Measurements from ENCODE around the gene SCUBE1.

The SCUBE1 gene

DNA sequence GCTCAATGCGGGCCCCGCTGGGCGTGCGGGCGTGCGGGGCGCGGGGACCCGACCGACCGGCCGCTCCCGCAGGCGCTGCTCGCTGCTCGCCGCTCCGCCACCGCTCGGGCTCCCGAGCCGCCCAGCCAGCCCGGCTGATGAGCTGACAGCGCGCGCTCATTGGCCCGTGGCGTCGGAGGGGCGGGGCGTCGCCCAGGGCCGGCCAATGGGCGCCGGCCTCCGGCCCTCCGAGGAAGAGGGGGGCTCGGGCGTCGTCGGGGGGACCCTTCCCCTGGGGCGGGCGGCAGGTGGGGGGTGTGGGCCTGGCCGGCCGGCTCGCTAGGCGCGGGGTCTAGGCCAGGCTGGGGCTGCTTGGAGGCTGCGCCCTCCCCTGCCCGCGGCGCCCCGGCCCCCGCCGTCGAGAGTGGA lies at the start of gene SCUBE1:
TSS of gene SCUBE1 (minus strand) at position 111 of the 408 bp plus-strand sequence. CDS start 111 bp downstream, outside the sequence.
- DNase-seq = peak; percentile 37

DNA sequence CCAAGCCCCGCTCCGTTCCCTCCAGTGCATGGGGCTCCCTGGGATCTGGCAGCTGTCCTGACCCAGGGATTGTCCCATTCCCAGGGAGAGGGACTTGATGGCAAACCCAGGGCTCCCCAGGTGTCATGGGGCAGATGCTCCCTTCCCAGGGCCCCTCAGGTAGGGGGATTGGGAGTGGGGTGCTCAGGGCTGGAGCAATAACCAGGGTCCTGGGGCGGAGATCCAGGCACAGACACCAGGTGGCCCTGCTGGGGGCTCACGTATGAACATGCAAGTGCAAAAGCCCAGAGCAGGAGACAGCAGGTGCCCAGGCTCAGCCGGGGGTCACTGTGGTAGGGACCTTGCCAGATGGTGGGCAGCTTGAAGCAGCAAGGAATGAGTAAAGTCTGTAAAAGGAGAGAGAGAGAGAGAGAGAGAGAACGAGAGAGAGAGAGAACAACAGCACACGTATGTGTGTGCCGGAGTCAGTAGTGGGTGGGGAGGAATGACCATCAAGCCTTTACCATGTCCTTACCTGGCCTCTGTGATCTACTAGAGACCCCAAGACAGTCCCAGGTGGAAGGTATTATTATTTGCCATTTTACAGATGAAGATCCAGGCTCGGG lies 49.3 kb upstream of the SCUBE1 start:
- DNase-seq = no peak

DNA sequence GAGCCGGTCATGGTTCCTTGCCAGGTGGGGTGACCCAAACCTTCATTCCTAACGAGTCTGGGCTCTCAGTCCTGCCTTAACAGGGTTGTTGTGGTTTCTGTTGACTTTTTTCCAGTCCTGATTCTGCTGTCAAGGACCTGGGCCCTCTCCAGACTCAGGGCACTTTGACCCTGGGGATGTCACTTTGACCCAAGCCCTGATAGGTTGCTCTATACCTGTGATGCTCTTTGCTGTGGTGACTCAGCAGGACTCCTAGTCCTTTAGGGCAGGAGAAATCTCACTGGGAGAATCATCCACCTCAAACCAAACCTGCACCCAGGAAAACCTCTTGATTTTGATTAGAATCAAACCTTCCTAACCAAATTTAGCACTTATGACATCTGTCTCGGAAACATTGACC lies 48.1 kb upstream of the SCUBE1 start:
- DNase-seq = no peak

DNA sequence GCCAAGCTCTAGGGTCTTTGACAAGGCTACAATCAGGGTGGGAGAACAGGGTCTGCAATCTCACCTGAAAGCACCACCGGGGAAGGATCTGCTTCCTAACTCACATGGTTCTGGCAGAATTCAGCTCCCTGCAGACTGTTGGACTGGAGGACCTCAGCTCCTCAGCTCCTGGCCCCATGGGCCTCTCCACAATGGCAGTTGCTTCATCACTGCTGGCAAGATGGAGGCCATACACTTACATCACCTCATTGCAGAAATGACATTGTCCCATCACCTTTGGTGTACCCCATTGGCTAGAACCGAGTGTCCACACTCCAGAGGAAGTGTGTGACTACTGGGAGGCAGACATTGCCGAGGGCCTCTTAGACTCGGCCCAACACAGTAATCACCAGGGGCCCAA lies 47.7 kb upstream of the SCUBE1 start:
- no peak for DNase-seq

DNA sequence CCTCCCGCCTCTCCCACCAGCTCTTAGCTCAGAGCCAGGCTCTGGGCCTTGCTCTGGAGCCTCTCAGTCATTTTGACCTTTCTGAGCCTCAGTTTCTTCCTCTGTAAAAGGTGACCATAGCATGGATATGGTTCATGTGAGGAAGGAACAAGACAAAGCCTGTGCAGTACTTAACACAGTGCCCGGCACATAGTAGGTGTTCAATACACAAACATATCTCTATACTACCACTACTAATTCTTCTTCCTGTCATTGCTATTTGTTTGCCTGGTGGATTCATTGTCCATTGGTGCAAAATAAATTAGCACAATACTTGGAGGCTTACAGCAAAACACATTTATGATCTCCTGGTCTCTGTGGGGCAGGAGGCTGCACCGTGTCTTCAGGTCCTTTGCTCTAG lies 47.0 kb upstream of the SCUBE1 start:
- no peak for DNase-seq

DNA sequence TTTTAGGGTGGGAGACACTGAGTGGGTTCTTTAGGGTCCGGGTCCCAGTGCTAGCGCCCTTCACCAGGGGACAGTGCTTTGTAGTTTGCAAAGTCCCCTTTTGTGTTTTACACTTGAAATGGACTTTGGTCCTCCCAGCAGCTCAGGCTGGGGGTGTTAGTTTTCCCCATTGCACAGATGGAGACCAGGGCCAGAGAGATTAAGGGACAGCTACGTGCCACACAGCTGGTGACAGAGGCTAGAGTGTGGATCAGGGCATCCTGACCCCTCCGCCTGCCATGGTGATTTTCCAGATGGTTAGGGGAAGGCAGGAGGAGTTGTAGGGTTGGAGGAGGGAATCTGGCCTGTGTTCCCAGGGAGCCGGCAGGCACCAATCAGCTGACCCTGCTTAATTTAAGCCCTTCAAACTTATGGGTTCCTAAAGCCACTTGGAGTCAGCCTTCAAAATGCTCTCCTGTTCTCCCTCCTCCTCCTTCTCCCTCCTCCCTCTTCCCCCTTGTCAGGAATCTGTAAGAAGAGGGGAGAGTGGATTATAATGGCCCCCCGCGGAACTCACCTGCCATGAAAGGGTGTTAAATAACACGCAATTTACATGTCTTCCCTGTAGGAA lies 46.2 kb upstream of the SCUBE1 start:
- DNase-seq = no peak

DNA sequence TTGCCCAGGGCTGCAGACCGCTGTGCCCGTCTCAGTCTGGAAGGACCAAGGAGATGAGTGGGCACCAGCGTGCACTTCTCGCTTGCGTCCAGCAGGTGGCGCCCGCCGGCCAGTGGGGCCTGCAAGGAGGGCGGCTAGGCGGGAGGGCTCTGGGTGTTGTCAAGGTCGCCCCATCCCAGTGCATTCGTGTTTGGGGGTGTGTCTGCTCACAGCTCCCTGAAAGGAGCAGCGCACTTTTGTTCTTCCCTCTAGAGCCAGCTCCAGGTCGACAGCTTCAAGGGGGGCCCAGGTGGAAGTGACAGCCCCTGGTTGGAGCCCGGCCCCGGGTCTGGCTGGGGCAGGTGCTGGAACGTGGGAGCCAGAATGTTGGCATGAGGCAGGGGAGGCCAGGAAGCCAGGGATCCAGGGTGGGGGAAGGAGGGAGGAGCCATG lies 45.3 kb upstream of the SCUBE1 start:
- peak; percentile 56 for DNase-seq

DNA sequence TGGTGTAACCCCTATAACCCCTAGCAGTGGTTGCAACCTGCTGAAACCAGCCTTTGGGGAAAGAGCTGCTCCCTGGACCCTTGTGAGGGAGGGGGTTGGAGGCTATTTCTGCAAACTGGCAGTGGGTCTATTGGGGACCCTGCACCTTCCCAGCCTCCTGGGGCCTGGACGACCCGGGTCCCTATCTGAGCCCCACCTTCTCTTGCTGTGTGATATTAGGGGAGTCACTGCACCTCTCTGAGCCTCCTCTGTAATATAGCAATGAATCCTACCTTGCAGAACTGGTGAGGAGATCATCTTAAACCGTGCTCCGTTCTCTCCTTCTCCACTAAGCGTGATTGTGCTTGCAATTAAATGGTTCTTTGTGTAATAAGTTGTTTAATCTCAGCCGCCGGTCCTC lies 44.6 kb upstream of the SCUBE1 start:
- no peak for DNase-seq

DNA sequence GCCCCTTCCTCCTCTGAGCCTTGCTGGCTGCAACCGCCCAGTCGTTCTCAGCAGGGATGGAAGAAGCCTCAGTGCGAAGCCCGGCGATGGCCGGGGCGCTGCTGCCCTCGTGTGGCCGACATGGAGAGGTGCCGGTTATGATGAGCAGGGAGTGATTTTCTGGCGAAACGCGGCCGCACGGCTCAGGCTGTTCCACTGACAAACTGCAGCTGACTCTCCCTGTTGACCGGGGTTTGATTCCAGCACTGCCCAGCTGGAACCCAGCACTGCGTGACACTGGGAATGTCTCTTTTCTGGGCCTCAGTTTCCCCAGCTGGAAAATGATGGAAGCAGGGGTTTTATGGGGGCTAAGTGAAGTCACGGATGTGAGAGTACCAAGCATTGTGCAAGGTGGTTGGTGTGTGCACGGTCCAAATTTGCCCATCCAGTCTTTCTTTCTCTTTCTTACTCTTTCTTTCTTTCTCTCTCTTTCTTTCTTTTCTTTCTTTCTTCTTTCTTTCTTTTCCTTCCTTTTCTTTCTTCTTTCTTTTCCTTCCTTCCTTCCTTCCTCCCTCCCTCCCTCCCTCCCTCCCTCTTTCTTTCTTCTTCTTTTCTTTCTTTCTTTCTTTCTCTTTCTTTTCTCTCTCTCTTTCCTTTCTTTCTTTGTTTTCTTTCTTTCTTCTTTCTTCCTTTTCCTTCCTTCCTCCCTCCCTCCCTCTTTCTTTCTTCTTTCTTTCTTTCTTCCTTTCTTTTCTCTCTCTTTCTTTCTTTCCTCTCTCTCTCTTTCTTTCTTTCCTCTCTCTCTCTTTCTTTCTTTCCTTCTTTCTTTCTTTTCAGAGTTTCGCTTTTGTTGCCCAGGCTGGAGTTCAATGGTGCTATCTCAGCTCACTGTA lies 42.8 kb upstream of the SCUBE1 start:
- DNase-seq = peak; percentile 74

DNA sequence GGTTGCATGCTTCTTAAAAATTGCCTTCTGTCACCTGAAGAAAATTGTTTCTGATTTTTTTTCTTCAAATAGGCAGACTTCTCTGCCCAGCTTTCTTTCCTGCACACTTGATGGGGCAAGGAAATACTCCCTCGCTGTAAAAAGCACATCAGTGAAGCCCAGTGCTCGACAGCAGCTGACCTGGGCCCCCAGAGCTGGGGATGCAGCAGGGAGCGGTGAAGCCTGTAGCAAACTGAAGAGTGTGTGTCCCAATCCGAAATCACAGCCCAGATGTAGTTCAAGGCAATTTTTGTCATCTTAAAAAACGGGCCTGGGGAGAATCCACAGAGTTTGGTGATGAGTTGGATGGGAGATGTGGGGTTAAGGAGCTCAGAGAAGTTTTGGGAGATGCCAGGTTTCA lies 41.7 kb upstream of the SCUBE1 start:
- DNase-seq = no peak

DNA sequence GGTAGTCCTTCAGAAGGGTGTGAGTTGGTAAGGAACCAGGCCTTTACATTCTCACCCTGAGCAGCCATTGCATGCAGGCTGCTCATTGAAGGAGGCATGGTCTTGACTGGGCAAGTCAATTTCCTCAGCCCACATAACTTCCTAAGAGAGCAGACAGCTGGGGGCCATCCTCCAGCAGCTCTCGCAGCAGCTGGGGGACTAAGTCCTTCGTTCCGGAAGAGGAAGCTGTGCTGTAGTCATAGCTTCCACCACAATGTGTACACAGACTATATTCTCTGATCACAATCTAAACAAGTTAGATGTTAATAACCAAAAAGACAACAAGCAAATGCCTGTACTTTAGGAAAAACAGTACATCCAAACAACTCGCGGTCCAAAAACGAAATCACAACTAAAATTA lies 38.5 kb upstream of the SCUBE1 start:
- no peak for DNase-seq

DNA sequence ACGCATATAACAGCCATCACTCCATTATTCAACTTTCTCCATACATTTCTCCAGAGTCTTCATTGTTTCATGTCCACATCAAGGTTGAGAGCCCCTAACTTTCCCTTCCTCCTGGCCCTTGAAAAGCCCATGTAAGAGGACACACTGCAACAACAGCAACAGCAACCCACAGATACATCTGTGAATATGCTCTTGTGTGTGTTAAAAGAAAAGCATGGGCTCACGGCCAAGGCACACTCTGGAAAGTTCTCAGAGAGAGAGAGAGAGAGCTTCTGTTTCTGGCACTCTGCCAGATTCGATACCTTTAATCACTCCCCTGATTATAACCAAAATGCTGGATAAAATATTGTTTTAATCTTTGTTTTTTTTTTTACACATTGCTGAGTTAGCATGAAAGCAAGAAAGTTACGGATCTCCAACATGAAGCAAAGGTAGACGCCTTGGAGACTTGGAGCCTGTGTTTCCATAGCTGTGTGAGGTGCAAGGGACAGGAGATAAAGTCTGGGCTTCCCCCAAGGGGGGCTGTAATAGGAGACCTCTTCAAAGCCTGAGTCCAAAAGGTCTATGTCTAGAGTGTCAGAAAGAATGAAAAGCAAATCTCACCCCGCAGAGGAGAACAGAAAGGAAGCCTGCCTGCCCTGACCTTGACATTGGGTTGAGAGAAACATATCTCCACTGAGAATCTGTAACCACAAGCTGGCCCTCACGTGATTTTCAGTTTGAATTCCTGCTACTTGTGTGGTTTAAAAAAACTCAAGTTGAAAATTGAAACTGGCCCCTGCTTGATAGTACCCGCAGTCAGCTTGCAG lies 34.9 kb upstream of the SCUBE1 start:
- DNase-seq = no peak

DNA sequence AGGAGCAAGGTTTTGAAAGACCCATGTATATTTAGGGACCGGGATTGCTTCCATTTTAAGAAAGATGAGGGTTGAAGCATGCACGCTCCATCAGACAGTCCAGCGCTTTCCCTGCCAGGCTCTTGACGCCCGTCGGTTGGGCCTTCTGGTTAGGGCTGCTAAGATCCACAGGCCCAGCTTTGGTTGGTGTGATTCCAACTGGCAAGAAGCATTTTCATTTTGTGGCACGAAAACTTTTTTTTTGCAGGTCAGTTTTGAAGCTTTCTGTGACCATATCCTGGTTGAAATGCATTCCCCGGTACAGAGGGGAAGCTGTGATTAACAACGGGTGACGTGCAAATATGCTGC lies 34.4 kb upstream of the SCUBE1 start:
- DNase-seq = no peak

DNA sequence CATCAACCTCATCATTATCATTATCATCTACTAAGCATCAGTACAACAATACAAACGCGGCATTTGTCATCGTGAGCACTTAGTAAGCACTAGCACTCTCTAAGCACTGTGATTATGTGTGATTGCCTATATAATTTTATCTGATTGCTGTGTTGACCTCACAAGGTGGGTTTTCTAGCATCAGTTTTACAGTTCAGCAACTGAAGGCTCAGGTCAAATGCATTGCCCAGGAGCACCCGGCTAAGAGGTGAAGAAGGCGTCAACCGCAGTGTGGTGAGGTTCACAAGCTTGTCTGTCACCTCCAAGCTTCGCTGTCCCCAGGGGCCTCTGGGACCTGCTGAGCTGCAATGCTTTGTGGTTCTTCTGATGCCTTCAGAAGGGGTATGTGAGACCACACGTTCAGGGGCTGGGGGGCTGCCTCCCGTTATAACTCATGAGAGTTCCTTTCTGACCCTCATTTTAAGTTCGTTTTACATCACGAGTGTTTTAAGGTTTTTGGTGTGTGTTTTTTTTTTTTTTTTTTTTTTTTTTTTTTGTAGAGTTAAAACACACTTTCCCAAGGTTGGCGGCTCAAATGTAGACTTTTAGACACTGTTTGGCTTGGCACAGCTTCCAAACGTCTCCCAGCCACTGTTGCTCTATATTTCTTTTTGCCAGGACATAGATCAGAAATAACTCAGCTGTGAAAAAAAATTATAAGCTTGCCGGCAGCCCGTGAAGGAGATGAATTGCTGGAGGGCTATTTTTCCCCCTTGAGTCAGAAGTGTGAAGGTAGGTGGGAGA lies 33.8 kb upstream of the SCUBE1 start:
- DNase-seq = no peak

DNA sequence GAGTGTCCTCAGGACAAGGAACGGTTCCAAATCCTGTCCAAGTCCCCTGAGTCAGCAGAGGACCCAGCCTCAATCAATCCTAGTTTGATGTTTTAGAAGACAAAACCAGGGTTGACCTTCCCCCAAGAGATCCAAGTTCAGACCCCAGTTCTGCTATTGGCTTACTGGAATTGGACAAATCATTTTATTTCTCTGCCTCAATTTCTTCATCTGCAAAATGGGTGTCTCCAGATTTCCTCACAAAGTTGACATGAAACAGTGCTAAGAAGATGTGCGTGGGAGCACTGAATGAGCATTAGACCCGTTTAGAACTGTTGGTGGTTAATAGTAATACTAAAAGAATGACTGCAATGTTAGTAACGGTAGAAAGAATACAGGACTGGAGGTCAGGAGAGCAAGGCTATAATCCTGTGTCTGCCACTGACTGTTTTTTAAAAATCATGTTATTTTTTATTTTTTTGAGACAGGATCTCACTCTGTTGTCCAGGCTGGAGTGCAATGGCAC lies 32.8 kb upstream of the SCUBE1 start:
- no peak for DNase-seq

DNA sequence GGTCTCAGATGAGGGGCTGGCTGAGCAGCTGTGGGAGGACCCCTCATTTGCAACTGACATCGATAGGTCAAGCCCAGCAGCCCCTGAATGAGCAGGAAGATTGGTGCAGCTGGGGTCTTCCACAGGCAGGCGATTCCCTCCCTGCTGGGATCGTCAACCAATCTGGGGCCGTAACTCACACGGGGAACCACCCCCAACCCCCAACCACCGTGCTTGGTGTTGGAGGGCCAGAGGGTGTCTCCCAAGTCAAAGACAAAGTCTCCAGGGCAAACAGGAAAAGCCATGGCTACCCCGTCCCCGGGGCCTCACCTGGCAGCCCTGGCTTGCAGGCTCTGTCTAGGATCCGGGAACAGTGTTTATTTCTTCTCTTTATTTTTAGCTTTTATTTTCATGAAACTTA lies 26.9 kb upstream of the SCUBE1 start:
- DNase-seq = no peak

DNA sequence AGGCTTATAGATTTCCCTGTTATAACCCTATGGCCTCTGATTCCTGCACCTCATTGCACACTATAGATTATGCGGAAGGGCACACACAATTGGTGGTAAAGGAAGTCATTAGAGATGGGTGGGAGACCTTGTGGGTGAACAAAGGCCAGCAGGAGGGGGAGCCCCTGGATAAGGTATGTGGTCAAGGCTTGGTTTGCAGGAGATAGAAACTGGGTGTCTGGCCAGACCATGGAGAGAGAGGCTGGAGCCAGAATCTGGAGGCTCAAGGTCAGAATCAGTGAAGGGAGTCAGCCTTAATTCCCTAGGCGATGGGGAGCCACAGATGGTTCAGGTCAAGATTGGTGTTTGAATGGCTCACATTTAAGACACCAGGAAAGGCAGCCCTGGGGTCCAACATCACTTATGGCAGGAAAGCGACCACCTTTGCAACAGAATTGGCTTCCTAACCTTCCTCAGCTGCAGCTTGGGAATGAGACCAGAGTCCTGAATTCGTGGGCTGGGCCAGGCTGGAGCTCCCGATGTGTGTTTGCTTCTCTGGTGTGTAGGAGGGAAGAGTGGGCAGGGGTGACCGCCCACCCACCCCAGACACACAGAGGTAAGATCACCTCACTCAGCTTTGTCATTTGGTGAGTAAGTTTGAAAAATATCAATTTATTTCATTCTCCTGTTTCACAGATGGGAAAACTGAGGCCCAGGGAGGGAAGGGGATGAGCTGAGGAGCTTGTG lies 22.7 kb upstream of the SCUBE1 start:
- DNase-seq = no peak

DNA sequence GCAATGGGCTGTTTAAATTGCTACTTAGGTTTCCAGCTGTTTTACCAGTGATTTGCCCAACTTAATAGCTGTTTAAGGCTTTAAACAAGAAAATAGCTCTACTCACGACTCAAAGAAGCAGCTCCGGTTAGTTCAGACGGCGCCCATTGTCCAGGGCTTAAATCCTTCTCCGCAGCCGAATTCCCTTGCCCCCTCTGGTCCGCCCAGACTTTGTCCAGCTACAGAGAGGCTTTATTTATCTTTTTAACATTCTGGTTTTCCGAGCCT lies 20.9 kb upstream of the SCUBE1 start:
- no peak for DNase-seq

DNA sequence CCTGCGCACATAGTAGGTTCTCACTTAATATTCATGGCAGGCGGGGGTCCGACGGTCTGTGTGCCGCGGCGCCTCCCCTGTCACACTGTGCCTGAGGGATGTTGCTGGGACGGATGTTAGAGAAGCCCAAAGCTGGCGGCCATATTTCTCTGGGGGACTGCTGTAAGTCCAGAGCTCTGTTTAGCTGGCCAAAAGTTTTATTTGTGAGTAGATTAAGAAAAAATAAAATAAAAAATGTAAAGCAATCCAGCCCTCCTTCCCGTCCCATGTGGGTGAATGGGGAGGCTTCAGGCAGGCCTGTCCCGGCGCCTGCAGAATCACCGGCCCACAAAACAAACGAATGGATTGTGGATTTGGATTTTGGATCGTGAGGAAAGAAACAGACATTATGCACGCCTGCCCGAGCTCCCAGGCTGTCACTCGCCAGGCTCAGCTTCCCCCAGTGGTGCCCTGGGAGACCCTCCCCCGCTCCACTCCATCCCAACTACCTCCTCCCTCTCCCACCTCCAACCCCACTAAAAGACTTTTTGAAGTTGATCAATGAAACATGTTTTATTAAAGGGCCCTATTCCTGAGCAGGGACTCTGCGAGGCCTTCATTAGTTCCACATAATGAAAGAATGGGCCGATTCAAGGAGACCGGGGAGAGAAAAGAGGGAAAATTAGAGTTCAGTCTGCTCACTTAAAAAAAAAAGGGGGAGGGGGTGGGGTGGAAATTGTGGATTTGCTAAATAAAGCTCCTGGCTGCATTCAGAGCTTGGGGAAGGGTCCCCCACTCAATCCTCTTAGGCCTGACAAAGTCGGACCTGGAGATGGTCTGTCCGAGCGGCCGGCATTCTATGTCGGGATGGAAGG lies 20.4 kb upstream of the SCUBE1 start:
- DNase-seq = no peak

DNA sequence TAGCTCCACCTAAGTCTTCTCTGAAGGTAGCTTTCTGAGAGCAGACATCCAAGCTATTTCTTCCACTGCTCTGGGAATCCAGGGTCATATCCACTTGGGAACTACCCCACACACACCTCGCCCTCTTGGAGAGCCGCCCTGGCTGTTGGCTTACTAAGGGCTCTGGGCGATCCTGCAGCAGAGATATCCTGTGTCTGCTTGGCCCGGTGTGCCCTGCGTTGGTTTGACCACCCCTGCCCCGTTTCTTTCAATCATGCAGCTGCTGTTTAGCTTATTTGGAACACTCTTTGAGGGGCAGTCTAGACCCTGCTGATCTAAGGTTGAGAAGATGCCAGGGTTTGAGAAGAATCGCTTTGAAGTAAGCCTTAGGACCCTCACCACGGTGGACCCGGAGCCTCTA lies 17.4 kb upstream of the SCUBE1 start:
- no peak for DNase-seq

DNA sequence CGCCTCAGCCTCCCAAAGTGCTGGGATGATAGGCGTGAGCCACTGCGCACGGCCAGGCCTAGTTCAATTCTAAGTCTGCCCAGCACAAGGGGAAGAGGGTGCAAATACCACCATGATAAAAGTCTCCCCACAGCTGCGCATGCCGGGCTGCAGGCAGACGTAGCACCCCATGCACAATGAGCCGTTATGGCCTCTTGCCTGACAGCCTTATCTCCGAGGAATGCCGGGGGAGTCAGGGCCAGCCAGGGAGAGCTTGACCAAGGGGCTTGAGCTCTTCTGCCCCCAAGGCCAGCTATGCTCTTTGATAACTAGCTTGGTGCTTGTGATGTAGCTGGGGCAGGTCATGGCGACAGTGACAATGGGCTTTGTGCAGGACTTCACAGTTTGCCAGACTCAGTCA lies 13.7 kb upstream of the SCUBE1 start:
- DNase-seq = no peak

Data from NCI-H1694 treated with DMSO at 0.1 percent for 48 hours (cell line).